ENCODE results near the gene GPR137B.

The GPR137B gene

GRCh38 chr1:236114076-236114747 is 28.1 kb upstream of the GPR137B start:
- no peak for DNase-seq (ENCODE audit: low spot score)

GRCh38 chr1:236117710-236118109 is 24.6 kb upstream of the GPR137B start:
- no peak for DNase-seq (ENCODE audit: low spot score)

GRCh38 chr1:236119943-236120484 is 22.3 kb upstream of the GPR137B start:
- DNase-seq (ENCODE audit: low spot score): no peak

DNA sequence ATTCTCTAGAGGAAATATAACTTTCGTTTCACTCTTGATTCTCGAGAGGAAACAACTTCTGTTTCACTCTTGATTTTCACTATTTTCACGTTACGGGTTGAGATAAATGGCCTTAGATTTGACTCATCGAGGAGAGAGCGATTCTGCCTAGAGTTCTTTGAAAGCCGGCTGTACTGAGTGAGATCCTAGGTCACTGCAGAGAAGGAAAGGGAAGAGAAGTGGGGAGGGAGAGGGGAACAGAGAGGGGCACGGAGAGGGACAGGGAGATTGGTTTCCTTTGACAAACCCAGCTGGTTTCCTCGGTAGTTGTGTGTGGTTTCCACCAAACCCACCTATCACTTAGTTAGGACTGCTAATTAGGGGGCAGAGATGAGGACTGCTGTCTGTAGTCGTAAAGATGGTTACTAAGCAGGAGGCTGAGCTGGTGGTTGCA is 21.6 kb upstream of the GPR137B start:
- no peak for DNase-seq (ENCODE audit: low spot score)

- DNase-seq (ENCODE audit: low spot score): no peak
These were observed 20.2 kb upstream of the GPR137B start for GRCh38 chr1:236122176-236122575.

- DNase-seq (ENCODE audit: low spot score): no peak
These were observed 18.8 kb upstream of the GPR137B start for GRCh38 chr1:236123563-236123962.

GRCh38 chr1:236124965-236125364 is 17.4 kb upstream of the GPR137B start:
- DNase-seq (ENCODE audit: low spot score): no peak

DNA sequence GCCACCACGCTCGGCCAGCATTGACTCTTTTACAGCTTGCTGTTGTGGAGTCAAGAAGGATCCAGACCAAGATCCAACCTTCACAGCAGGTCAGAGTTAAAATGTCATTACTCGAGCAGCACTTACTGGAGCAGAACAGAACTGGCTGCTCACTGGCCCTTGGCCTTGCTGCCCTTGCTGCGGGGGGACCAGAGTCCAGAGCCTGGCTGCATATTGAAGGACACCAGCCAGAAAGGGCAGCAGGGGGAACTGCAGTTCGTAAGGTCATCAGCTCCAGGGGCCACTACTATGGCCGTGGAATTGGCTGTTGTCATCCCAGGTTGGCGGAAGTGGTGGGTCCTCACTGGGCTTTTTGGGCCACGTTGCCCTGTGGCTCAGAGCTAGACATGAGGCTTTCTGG is 15.3 kb upstream of the GPR137B start:
- DNase-seq (ENCODE audit: low spot score): no peak

DNA sequence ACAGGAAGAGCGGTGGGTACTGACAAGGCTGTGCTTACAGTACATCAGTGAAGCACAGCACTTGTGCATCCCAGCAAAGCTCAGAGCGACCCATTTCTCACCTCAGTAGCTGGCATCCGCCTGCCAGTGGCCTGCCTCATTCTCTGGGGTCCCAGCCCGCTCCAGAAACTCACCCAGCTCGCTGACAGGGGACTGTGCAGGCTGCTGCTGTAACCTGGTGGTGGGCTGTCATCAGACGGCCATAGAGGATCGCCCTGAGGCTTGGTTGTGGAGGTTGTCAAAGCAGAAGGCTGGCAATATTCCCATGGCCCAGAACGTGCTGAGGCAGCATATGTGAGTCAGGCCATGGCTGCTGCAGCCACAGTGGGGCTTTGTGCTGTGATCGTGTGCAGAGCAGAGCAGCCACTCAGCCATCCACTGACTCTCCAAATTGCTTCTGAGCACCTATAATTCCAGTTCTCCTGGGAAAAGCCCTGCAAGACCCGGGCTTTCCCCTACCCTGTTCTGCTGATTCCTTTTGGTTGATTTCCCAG is 13.6 kb upstream of the GPR137B start:
- DNase-seq (ENCODE audit: low spot score): no peak

DNA sequence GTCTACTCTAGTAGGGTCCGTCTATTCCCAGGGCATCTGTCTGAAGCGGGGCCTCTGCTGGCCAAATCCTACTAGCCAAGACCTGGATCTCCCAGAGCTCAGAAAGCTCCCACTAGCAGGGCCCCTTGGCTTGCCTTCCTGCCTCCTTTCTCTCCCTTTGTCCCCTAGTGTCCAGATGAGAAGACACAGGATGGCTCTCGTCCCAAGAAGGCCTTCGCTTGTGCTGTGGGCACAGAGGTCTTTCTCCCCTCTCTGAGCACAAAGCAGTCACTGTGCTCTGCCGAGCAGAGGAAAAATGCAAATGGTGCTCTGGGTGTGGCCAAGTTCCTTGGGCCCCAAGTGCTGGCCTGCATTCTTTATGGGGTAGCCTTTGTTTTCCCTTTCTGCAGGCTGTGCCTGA is 13.0 kb upstream of the GPR137B start:
- no peak for DNase-seq (ENCODE audit: low spot score)

DNA sequence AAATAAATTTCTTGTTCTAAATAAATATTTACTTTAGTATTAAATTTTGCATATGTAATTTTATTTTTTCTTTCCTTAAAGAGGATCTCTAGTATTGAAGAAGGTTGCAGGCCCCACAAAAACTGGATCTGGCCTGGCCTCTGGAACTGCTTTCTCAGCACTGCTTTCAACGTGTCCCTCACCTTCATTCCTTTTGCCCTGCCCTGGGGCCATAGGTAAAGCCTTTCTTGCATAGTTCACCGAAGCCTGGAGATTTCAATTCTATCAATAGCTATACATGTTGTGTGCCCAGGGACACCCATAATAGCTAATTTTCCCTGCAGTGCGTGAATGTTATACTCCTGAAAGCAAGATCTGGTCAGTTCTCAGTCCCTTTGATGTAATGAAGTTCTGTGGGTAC is 12.0 kb upstream of the GPR137B start:
- DNase-seq (ENCODE audit: low spot score): no peak

DNA sequence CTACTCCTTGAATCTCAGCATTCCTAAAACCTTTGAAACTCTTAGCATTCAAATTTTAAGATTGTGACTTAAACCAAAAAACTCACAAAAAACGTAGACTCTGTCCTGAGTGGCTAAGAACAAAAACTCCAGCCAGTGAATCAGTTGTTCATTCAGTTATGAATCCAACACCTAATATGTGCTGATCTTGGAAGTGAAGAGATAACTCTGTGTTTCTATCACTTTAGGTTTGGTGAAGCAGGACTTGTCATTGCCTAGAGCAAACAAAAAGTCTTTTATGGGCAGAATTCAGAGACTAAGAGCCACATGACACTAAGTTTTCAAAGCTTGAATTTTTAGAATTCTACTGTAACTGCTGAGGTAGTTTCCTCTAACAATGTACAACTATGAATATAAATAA is 10.4 kb upstream of the GPR137B start:
- no peak for DNase-seq (ENCODE audit: low spot score)

DNA sequence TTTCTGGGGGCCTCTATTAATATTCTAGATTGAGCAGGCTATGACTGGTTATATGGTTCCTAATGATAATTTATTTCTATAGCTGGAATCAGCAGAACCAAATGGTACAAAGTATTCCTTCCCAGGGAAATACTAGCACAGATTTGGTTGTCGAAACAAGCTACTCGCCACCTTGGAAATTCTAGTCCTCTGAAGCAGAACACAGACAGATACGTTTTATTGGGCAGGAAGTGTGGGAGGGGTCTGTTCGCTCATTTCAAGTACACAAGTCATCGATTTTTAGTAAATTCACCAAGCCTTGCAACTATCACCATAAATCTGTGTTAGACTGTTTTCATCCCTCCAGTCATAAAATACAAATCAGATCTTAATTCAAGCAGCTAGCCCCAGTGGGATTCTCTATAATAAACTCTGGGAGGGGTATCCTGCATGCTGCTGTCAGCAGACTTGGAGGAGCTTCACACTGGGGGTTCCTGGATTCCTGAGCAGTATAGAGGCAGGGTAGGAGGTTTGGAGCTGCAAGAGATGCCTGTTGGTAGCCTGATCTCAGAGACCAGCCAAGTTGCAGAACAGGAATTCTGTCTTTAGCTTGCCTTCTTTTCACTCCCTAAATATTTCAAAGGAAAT is 9.8 kb upstream of the GPR137B start:
- no peak for DNase-seq (ENCODE audit: low spot score)

DNA sequence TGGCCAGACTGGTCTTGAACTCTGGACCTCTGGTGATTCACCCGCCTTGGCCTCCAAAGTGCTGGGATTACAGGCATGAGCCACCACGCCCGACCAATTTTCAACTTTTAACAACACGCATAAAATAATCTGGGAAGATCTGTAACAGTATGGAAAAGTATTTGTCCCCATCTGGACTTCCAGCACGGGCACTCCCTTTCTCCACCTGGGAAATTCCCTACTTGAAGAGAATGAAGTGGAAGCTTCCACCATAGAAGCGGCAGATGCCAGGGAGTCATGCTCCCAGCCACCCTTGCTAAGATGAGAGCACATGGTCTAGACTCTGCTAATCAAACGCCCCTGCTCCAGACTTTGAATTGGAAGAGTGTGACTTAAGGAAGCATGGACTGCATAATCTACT is 9.0 kb upstream of the GPR137B start:
- DNase-seq (ENCODE audit: low spot score): no peak

DNA sequence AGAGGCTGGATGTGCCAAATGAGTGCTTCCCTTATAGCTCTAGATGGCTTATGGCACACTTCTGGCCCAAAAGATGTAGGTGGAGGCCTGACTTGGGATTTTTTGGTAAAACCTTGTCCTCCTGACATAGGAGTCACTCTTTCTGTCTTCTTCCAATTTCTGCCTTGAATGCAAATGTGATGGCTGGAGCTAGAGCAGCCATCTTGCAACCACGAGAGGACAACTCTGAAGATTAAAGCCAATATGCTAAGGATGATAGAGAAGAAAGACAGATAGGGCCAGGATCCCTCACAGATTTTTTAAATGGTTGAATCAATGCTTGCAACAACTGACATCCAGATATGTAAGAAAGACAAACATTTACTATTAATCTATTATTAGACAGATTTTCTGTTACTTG is 8.5 kb upstream of the GPR137B start:
- DNase-seq (ENCODE audit: low spot score): no peak

- DNase-seq (ENCODE audit: low spot score): no peak
These were observed 5.0 kb upstream of the GPR137B start for GRCh38 chr1:236137285-236137852.

DNA sequence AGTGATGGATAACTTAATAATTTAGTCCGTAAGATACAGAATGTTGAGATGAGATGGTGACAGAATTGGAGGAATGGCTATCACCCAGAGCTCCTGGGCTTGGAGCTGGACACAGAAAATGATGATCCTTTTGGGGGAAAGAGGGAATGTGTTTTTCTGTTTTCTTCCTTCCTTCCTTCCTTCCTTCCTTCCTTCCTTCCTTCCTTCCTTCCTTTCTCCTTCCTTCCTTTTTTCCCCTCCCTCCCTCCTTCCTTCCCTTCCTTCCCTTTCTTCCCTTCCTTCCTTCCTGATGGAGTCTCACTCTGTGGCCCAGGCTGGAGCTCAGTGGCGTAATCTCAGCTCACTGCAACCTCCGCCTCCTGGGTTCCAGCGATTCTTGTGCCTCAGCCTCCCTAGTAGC is 2.8 kb upstream of the GPR137B start:
- no peak for DNase-seq (ENCODE audit: low spot score)

GRCh38 chr1:236140705-236141446 is 1.5 kb upstream of the GPR137B start:
- no peak for DNase-seq (ENCODE audit: low spot score)

DNA sequence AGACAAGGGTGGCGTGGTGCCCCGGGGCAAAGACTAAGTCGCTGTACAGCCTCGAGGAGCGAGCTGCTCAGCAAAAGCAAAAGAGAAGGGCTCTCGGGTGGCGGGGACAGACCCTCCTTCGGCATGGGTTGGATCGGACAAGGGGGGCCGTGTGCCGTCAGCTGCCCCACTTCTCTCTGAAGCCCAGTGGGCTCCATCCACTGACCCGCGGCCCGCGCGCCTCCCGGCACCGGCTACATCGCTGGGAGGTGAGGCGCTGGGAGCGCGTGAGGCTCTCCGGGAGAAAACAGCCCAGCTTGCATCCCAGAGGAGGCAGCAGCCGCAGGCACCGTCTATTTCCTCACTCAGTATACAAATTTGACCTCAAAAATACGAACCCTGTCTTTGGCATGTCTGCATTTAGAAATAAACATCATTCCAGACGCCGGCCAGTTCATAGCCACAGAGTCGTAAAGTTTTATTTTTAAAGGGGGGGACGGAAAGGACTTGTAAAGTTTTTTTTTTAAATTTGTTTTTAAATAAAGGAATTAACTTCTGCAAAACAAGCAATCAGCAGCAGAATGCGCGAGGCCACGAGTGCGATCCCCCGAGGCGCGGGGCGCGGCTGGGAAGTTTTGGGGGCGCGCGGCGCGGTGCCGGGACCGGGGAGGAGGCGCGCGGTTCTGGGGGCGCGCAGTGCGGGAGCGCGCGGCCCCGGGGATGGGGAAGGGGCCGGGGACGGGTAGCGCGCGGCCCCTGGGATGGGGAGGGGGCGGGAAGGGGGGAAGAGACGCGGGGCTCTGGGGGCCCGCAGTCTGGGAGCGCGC is 689 bp upstream of the GPR137B start:
- peak; percentile 72 for DNase-seq (ENCODE audit: low spot score)

- peak; percentile 57 for DNase-seq (ENCODE audit: low spot score)
These were observed 987 bp downstream of the GPR137B start for GRCh38 chr1:236143104-236143948.

GRCh38 chr1:236144033-236144432 is 1.7 kb downstream of the GPR137B start:
- no peak for DNase-seq (ENCODE audit: low spot score)
